HG03520 (cell line): Measurements from ENCODE around the gene AVPI1.
A peak's percentile ranks its signal among the peaks of the same experiment; 100 is the strongest.
"Not testable (repeated sequence)": the region's sequence is repeated elsewhere in the genome, so short reads cannot be mapped to it uniquely, and the experiment has no call there.

Source experiments
- ATAC-seq: cut with Tn5 transposase; IDR thresholded peaks from one replicate; pipeline ENCODE4 v1.9.1; 2021; ENCODE audit warnings: mild to moderate bottlenecking, moderate library complexity; ENCODE audit not compliant: unreplicated experiment

The AVPI1 gene

DNA sequence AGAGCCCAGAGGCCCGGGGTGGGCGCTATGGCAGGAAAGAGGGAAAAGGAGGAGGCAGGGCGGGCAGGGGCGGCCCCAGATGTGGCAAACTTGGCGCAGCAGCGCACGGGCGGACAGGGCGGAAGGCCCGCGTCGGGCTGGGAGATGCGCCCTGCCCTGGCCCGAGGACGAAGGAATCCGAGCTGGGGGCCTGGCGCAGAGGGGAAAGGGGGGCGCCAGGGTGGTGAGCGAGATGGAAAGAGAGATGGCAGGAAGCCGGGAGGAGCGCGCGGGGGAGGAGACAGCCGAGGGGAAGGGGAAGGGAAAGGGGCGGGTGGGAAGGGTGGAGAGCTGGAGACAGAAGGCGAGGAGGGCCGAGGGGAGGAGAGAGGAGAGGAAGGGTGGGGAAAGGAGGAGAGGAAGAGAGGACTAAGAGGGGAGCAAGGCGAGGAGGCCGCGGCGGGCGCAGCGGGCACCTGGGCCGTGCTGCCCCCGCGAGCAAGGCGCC lies 26.3 kb upstream of the AVPI1 start, which contains the start of gene MARVELD1:
MARVELD1 (plus strand) TSS at position 392 of the 487 bp plus-strand sequence. CDS start 147 bp downstream, outside the sequence.
- peak; percentile 16 for ATAC-seq

DNA sequence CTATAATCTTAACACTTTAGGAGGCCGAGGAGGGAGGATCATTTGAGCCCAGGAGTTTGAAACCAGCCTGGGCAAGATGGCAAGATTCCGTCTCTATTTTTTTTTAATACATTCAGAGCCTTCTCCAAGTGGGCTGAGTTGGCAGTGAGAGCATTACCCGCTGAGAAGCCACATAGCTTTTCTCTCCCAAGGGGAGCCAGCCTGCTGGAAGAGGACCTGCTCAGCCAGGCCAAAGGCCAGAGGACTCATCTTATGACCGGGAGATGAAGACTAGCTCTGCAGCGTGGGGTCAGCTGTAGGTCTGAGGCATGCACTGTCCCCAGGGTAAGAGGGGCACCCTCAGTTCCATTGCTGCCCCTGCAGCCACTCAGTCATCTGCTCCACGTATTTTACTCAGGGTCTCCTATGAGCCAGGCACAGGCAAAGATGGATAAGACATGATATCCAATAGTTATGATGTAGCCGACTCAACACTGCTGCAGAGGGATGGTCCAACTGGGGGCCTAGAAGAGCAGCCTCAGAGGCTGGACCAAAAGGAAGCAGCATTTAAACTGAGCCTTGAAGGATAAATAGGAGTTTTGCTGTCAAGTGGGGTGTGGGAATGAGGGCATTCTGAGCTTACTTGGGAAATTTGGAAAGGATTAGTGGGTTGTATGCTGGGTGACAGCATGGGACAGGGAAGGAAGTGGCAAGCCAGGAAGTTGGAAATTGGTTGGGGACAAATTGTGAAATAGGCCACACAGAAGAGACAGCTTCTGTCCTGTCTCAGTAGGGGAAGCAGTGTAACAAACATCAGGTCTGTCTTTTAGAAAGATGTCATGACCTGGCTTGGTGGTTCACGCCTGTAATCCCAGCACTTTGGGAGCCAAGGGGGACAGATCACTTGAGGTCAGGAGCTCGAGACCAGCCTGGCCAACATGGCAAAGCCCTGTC lies 24.9 kb upstream of the AVPI1 start:
- no peak for ATAC-seq

DNA sequence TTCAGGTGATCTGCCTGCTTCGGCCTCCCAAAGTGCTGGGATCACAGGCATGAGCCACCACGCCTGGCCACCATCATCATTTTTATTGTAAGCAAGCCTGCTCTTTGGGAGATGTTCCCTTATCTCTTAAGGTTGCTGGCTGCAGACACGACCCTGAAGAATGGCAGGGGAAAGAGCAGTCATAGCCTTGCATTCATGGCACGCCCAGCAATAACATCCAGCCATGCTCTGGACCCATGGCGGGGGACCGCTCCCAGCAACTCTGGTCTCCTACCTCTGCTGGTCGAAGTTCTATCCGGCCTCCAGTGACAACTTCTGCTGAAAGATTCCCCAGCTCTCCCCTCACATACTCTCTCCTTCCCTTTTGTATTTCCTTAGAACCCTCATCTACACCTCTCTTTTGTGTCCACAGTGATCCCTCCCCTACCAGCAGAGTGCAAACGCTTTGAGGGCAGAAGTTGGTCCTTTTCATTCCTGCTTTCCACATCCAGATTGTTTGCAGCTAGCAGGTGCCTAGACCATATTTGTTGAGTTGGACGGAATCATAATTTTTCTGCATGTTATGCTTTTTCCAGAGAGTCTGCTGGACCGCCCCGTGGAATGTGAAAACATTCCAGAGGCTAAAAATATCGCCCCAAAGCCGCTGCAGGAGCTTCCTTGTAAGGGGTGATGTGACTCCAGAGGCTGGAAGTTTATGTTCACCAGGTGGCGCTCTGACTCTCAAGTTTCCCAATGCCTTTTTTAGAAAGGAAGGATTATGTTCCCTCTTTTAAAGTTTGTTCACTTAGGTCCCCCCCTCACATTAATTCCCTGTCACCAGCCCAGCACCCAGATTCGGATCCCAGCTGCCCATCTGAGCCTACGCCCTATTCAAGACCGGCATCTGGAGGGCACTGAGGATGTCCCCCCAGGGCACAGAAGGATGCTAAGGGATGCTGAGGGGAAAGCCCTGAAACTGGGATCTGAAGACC lies 22.2 kb upstream of the AVPI1 start:
- no peak for ATAC-seq

DNA sequence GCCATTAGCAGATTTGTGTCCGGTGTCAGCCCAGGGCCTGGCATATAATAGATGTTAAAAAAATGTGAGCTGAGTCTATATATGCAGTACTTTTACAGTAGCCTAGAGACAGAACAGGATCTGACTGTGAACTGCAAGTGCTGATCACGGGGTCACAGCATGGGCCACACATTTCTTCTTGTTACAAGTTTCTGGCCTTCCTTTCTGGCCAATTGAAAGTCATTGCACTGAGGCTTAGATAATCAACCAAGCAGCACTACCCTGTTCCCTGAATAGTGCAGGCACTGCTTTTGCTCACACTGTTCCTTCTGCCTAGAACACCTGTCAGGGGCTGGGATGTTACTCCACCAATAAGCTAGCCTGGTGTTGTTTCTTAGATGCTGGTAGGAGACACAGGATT lies 21.1 kb upstream of the AVPI1 start:
- no peak for ATAC-seq

DNA sequence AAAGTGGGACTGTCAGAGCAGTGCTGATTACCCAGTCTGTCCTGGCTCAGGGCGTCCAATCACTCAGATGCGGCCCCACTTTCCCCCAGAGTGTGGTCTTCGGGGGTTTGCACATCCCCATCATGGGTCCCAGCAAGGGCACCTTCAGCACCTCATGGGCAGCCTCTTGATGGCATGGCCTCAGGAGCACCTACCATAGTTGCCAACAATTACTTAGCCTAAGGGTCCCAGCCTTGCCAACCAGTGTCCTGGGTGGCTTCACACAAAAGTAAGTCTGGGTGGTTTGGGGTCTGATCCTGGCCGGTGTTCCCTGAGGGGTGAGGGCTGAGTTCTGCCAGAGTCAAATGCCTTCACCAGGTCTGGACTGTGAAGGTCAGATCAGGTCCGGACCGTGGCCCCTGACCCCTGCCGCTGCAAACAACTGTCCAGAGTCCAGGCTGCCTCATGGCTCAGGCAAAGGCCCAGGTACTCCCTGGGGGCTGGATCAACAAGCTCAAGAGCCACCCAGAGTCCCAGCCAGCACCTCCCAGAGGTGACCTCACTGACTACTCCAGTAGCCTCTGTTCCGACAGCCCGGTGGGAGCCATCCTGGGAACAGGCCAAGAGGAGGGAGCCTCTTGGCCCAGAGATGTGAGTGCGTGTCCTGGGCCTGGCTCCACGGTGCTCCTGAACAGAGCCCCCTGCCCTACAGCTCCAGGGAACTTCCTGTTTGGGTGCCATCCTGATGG lies 20.3 kb upstream of the AVPI1 start:
- no peak for ATAC-seq

DNA sequence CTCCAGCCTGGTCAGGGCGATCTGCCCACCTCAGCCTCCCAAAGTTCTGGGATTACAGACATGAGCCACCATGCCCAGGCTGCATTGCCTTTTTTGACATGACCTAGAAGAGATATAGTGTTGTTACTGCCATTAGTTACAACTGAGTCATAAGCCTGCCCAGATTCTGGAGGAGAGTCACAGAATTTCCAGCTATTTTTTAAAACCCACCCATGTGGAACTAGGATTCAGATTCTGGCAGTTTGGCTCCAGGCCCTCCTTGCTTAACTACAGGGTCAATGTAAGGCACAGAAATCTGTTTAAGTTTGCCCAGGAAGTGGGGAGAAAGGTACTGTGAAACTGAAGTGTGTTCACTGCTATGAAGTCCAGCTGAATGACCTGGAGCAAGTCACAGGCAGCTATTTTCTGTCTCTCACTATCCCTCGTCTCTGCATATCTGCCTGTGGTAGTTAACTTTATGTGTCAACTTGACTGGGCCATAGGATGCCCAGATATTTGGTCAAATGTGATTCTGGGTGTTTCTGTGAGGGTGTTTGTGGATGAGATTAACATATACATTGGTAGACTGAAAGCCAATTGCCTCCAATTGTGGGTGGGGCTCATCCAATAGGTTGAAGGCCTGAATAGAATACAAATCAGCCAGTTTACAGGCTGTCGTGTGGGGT lies 18.1 kb upstream of the AVPI1 start:
- no peak for ATAC-seq

DNA sequence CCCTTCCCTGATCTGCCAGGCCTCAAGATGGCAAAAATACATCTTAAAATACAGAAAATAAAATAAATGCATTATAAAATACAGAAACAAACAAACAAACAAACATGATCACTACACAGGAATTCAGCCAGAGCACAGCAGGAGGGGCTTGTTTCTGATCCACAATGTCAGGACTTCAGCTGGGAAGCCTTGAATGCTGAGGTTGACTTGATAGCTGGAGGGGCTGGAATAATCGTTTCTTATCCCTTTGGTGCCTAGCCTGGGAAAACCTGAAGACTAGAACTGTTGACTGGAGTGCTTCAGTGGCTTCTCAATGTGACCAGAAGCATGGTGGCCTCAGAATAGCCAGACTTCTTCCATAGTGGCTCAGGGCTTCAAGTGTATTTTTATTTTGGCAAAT lies 17.3 kb upstream of the AVPI1 start:
- ATAC-seq = no peak

DNA sequence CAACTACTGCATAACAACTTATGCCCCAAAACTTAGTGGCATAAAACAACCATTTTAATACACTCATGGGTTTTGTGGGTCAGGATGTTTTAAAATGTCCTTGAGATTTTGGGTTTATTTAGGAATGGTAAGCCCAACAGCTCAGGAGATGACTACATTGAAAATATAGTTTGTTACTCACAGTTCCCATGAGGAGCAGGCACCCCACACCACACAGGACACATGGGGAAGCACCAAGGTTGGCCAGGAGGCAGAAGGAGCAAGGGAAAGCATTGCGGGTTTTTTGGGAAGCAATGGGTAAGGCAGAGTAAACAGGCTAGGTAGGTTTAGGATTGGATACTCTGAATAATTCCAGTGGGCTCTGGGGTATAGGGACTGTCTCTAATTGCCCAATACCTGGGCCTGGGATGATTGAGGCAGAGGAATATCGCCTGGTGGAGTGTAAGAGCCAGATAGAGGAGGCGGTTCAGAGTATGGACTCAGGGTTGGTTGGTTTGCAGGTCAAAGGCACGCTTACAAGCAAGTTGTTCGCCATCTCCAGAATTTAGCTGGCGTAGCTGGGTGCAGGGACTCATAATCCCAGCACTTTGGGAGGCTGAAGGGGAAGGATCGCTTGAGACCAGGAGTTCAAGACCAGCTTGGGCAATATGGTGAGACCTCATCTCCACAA lies 16.5 kb upstream of the AVPI1 start:
- ATAC-seq = no peak

DNA sequence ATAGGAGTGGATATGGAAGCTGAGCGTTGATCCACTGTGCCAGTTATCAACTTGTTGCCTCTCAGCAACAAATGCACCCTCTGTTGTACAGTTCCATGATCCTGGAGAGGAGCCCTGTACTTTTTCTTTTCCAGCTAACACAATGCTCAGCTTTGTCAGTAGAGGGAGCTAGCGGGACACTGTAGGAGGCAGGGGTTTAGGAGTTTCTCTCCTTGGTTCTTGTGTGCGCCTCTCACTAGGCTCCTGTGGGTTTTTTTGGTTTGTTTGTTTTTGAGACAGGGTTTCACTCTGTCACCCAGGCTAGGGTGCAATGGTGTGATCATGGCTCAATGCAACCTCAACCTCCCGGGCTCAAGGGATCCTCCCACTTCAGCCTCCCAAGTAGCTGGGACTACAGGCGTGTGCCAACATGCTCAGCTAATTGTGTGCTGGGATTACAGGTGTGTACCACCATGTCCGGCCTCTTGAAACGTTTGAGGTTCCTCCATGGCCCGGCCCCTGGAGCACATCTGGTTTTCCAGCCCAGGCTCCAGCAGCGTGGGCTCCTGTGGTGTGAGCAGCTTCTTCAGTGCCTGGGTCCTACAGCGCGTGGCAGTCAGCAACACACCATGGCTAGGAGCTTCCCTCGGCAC lies 14.5 kb upstream of the AVPI1 start:
- no peak for ATAC-seq

DNA sequence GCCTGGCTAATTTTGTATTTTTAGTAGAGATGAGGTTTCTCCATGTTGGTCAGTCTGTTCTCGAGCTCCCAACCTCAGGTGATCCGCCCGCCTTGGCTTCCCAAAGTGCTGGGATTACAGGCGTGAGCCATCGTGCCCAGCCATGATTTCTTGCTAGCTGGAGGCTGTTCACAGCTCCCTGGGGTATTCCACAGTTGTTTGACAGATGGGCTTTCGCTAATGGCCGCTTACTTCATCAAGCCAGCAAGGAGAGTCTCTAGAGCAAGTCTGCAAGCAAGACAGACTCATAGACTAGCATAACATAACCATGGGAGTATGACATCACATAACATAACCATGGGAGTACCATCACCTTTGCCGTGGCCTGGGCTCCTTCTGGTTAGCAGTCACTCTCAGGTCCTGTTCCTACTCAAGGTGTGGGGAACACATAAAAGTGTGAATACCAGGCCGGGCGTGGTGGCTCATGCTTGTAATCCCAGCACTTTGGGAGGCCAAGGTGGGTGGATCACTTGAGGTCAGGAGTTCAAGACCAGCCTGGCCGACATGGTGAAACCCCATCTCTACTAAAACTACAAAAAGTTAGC lies 11.1 kb upstream of the AVPI1 start:
- ATAC-seq = not testable (repeated sequence)

DNA sequence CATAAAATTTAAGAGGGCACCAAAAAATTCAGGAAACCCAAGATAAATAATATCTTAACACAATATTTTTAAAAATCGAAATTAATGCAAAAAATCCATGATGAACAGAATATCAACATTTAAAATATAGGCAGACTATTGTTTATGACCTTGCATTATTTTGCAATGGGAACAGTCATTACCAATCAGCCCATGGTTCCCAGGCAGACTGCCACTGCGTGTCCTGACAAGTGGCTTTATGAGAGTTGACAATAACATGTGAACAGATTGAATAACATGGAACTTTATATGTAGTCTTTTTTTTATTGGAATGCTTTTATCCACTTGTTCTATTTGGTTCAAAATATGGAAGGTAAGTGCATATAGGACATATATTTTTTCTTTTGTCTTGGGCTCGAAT lies 3.1 kb upstream of the AVPI1 start:
- no peak for ATAC-seq

DNA sequence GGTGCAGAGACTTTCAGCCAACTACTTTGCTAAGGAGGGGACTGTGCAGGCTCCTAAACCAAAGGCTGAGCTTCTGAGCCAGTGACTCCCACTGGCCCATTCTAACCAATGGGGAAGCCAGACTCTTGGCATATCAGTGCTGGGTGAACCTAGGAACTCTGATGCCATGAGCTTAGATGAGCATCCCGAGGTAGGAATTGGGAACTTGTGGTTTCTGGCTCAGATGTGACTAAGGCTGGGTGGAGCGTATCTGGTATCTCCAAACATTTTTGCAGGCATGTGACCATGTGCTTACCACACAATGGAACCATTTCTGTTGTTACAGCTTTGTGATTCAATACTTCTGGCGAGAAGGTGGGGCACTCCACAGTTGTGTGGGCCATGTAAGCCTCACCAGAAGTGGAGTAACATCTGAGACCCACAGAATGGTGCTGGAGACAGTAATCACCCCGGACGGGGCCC lies 2.5 kb upstream of the AVPI1 start:
- ATAC-seq = no peak

DNA sequence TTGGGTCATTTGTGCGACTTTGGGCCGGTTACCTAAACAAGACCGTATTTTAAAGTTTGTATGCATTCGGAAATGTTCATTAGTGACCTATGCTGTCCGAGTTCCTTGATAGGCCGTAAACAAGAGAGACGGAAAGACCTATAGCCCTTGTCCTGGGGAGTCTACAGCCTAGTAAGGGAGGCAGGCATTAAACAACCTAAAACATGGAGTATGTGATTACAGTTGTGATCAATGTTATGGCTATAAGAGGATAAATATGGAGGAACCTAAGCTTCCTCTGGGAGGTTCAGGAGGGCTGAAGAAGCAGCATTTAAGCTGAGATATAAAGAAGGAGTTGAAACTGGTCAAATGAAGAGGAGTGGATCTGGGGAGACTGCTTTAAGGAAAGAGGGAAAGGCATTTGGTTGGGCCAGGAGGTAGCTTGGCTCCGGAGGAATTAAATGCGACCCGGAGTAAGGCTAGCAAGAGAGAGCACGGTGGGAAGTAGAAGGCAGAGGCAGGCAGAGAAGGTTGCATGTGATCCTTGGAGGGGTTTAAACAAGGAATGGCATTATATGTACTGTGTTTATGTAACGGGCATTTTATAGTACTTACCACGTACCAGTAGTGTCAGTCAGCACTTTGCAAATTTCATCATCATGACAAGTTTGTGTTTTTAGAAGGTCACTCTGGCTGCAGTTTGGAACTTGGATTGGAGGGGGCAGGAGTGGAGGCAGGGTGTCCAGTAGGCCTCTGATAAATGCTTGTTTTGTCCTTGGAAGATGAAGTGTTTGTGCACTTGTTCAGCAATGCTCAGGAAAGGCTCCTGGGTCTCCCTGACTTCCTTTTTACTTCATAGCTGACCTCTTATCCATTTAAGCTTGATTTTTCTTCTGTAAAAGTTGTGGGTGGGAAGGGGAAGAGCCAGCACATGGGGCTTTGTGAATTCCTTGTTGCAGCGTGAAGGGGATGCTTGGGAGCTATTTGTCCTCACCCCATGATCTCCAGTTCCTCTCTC lies 1.0 kb upstream of the AVPI1 start:
- no peak for ATAC-seq

DNA sequence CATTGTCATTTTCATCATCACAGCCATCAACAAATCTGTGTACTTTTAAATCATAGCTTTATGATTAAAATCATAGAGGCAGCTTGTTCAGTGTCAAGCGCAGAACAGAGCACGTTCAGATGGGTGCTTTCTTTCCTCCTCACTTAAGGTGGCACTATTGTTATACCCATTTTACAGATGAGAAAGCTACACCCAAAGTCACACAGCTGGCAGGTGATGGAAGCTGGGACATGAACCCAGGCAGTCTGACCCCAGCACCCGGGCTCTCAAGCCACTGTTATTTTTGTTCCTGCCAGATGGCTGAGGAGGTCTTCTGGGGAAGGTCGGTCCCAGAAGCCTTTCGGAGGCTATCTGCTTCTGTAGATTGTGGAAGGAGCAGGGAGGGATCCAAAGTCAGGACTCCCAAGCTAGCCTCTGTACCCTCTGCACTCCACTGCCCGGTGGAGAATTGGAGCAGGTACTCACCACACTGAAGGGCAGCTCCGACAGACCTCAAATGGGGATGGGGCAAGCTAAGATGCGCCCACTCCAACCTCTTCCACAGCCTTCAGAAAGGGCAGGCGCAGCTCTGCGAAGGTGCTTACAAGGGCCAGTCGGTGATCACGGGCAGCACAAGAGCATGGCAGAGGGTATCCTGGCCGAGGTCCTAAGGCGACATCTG lies 610 bp downstream of the AVPI1 start:
- no peak for ATAC-seq

DNA sequence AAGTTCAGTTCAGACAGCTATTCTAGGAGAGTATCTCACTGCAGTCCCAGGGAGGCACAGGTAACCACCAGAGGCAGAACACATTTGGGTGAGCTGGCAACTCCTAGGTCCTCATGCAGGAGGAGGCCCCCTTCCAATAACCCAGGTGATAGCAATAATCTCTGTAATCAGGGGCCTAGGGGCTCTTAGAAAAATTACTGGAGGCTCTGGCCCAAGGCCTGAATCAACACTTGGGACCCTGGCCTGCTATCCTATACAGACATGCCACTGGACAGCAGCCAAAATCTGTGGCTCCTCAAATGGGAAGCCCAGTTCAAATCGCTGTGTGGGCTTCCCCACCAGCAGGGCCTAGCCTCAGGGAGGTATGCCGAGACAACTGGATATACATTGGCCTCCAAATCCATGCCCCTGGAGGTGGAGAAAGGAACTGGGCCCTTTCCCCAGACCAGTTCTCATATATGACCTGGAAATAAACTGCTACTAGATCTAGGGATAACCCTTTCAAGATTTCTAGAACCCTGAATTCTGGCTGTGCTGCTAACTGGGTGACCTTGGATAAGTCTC lies 1.6 kb downstream of the AVPI1 start:
- no peak for ATAC-seq

DNA sequence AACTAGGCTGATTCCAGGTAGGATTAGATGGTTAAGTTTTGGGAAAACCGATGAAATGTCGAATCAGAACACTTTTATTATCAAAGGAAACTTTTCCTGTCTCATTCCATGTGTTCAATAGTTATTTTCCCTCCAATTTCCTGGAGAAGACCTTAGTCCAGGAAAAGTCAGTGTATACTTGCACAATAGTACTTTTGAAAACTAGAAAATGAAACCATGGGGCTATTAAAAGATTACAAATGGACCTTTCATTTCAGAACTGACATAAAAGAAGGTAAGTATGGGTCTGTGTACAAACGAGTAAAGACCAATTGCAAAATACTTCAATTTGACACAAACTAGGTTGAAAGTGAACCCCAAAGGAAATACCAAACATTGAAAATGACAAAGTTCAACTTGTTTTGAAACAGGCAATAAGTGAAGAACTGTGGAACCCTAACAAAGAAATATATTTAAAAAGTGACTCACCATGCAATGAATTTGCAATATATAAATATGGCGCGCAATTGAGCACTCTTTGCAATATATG lies 2.1 kb downstream of the AVPI1 start:
- no peak for ATAC-seq
